Measurements from ENCODE around the gene DIPK1A. TPM values are rescaled to one million over a fixed set of nuclear protein-coding genes. Genes with fewer than 3 reads are reported as not detected.

Gene DIPK1A
- total RNA-seq = 10 to 100 TPM; 10.2 to 11.9 TPM

- CTCF ChIA-PET = interaction anchor here (1.0 to 4.5 kb wide), 12 partner anchors 9 to 121 kb away, joined by 3 to 42 read pairs (median 5); no protein-coding TSS in a partner anchor
Measured at GRCh38 chr1:92961131-92961895, at the start of gene DIPK1A. Gene DIPK1A (minus strand): TSS chr1:92961462. CDS start chr1:92961429, 33 bp downstream.

GRCh38 chr1:93007941-93008577 lies 46.8 kb upstream of the DIPK1A start:
- POLR2A ChIA-PET = no interaction called here
- CTCF ChIA-PET = interaction anchor here (0.7 to 1.9 kb wide), 3 partner anchors 14 to 54 kb away, joined by 3 to 8 read pairs (median 4); no protein-coding TSS in a partner anchor

More at GRCh38 chr1:92961131-92961895, at the start of gene DIPK1A:
- POLR2A ChIA-PET = interaction anchor here (0.6 to 2.1 kb wide), 10 partner anchors 14 to 129 kb away, joined by 3 to 25 read pairs (median 6); partner anchors contain the start of gene RPL5

- ChIA-PET POLR2A (no interaction called here), CTCF (interaction anchor here (1.0 to 1.1 kb wide), 3 partner anchors 12 to 147 kb away, joined by 3 to 4 read pairs (median 3); no protein-coding TSS in a partner anchor)
Measured at GRCh38 chr1:93005252-93005598, 44.0 kb upstream of the DIPK1A start.

- POLR2A ChIA-PET = no interaction called here
- CTCF ChIA-PET = interaction anchor here (1.0 to 1.1 kb wide), 5 partner anchors 11 to 147 kb away, joined by 3 to 4 read pairs (median 3); no protein-coding TSS in a partner anchor
Measured at GRCh38 chr1:93004566-93005251, 43.4 kb upstream of the DIPK1A start.

- ChIA-PET CTCF (interaction anchor here (0.9 to 1.3 kb wide), 4 partner anchors 10 to 145 kb away, joined by 3 to 4 read pairs (median 3); no protein-coding TSS in a partner anchor), POLR2A (no interaction called here)
Measured at GRCh38 chr1:93003981-93004380, 42.7 kb upstream of the DIPK1A start.

GRCh38 chr1:93002781-93003180 lies 41.5 kb upstream of the DIPK1A start:
- ChIA-PET CTCF (interaction anchor here (0.9 to 1.3 kb wide), 2 partner anchors 9 to 18 kb away, joined by 3 to 4 read pairs; no protein-coding TSS in a partner anchor), POLR2A (interaction anchor here (0.6 kb wide), 1 partner anchor 25 kb away, joined by 4 read pairs; no protein-coding TSS in a partner anchor)

GRCh38 chr1:93001893-93002292 lies 40.6 kb upstream of the DIPK1A start:
- ChIA-PET POLR2A (no interaction called here), CTCF (no interaction called here)

- ChIA-PET CTCF (interaction anchor here (0.6 to 1.4 kb wide), 2 partner anchors 142 to 1009 kb away, joined by 3 read pairs; no protein-coding TSS in a partner anchor), POLR2A (no interaction called here)
Measured at GRCh38 chr1:93000751-93001175, 39.5 kb upstream of the DIPK1A start.

GRCh38 chr1:93000291-93000690 lies 39.0 kb upstream of the DIPK1A start:
- ChIA-PET CTCF (interaction anchor here (1.4 kb wide), 1 partner anchor 142 kb away, joined by 3 read pairs; no protein-coding TSS in a partner anchor), POLR2A (no interaction called here)

GRCh38 chr1:92998821-92999220 lies 37.6 kb upstream of the DIPK1A start:
- ChIA-PET CTCF (no interaction called here), POLR2A (no interaction called here)

- ChIA-PET CTCF (interaction anchor here (1.4 to 1.7 kb wide), 2 partner anchors 12 to 137 kb away, joined by 3 to 8 read pairs; no protein-coding TSS in a partner anchor), POLR2A (interaction anchor here (1.0 kb wide), 1 partner anchor 34 kb away, joined by 5 read pairs; the partner anchor contains the start of gene DIPK1A)
Measured at GRCh38 chr1:92995441-92996430, 34.5 kb upstream of the DIPK1A start.

GRCh38 chr1:92994105-92994712 lies 32.9 kb upstream of the DIPK1A start:
- ChIA-PET POLR2A (interaction anchor here (0.6 to 1.0 kb wide), 2 partner anchors 33 to 319 kb away, joined by 3 to 5 read pairs; partner anchors contain the start of gene DIPK1A), CTCF (interaction anchor here (0.6 to 3.4 kb wide), 35 partner anchors 9 to 1984 kb away, joined by 3 to 45 read pairs (median 4); partner anchors contain the start of genes DIPK1A and RPL5)

GRCh38 chr1:92993581-92993980 lies 32.3 kb upstream of the DIPK1A start:
- ChIA-PET POLR2A (interaction anchor here (0.6 kb wide), 1 partner anchor 319 kb away, joined by 3 read pairs; no protein-coding TSS in a partner anchor), CTCF (interaction anchor here (0.6 to 3.4 kb wide), 31 partner anchors 10 to 189 kb away, joined by 3 to 45 read pairs (median 4); partner anchors contain the start of gene DIPK1A)

GRCh38 chr1:92992877-92993276 lies 31.6 kb upstream of the DIPK1A start:
- POLR2A ChIA-PET = no interaction called here
- CTCF ChIA-PET = interaction anchor here (1.1 to 3.4 kb wide), 10 partner anchors 10 to 134 kb away, joined by 3 to 45 read pairs (median 12); partner anchors contain the start of gene DIPK1A

GRCh38 chr1:92992054-92992453 lies 30.8 kb upstream of the DIPK1A start:
- ChIA-PET POLR2A (no interaction called here), CTCF (interaction anchor here (2.0 to 3.4 kb wide), 4 partner anchors 9 to 134 kb away, joined by 6 to 45 read pairs (median 37); partner anchors contain the start of gene DIPK1A)

GRCh38 chr1:92990828-92991227 lies 29.6 kb upstream of the DIPK1A start:
- CTCF ChIA-PET = interaction anchor here (0.6 to 2.2 kb wide), 5 partner anchors 10 to 646 kb away, joined by 3 to 8 read pairs (median 6); partner anchors contain the start of gene RPL5
- POLR2A ChIA-PET = interaction anchor here (0.7 kb wide), 1 partner anchor 28 kb away, joined by 13 read pairs; no protein-coding TSS in a partner anchor

Measured in activated CD8-positive, alpha-beta memory T cell treated with anti-CD3 and anti-CD28 coated beads for 36 hours (primary cell).